ENCODE results near the gene HS3ST4. TPM values are rescaled to one million over a fixed set of nuclear protein-coding genes. Genes with fewer than 3 reads are reported as not detected.

HS3ST4 gene
- total RNA-seq, 6 experiments from 2014 or later, result not detected

- WGBS (ENCODE audit: insufficient coverage, low coverage, low lambda C conversion rate, missing lambda C conversion rate), result 50% methylated on average over 3 of the region's 3 CpGs
- Histone ChIP-seq H3K27ac (no peak overlapping the region), H3K4me1 (no peaks in the 10 kb centered on the region), H3K36me3 (no peaks in the 10 kb centered on the region), H3K4me3 (no peak overlapping the region), H3K9me3 (no peaks in the 10 kb centered on the region), H3K27me3 (no peaks in the 10 kb centered on the region)
- intact Hi-C loops (cut with DNase I), result no loop called here
- TF ChIP-seq POLR2A (IDR thresholded peaks at IDR 0.05), result no peak
- TF ChIP-seq, protein P1, sequence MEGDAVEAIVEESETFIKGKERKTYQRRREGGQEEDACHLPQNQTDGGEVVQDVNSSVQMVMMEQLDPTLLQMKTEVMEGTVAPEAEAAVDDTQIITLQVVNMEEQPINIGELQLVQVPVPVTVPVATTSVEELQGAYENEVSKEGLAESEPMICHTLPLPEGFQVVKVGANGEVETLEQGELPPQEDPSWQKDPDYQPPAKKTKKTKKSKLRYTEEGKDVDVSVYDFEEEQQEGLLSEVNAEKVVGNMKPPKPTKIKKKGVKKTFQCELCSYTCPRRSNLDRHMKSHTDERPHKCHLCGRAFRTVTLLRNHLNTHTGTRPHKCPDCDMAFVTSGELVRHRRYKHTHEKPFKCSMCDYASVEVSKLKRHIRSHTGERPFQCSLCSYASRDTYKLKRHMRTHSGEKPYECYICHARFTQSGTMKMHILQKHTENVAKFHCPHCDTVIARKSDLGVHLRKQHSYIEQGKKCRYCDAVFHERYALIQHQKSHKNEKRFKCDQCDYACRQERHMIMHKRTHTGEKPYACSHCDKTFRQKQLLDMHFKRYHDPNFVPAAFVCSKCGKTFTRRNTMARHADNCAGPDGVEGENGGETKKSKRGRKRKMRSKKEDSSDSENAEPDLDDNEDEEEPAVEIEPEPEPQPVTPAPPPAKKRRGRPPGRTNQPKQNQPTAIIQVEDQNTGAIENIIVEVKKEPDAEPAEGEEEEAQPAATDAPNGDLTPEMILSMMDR (IDR thresholded peaks at IDR 0.05), result no peak
- ATAC-seq (no peak), DNase-seq (no peak)
Observed at GRCh38 chr16:25721439-25721838, 29.7 kb downstream of the HS3ST4 start.

DNA sequence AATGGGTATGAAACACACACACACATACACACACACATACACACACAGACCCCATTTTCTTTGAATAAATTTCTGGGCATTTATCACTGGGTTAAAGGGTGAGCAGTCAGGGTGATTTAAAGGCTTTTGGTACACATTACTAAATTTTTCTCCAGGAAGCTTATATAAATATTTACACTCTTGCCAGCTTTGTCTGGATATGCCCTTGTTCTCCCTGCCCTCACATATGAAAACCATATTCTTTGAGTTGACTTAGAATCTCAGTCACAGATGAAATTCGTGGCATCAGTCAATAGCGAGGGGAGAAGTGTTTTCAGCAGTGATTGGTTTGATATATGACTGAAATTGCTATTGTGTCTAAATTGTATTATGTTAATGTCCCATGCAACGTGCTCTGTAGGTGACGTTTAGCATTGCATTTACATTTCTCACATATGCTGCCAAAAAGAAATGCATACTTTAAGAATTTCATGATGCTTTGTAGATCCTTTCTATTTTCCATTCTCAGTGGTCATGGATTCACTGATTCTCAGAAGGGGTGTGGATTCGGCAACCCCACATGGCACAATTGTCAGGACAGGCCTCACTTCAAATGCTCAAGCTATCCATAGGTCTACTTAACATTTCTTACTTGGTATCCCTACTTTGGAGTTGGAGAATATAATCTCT lies 34.8 kb downstream of the HS3ST4 start:
- Histone ChIP-seq H3K4me3 (no peak overlapping the region), H3K36me3 (no peaks in the 10 kb centered on the region), H3K4me1 (no peaks in the 10 kb centered on the region), H3K9me3 (no peaks in the 10 kb centered on the region), H3K27me3 (no peaks in the 10 kb centered on the region), H3K27ac (no peak overlapping the region)
- TF ChIP-seq, protein P1 (IDR thresholded peaks at IDR 0.05), result no peak
- TF ChIP-seq POLR2A (IDR thresholded peaks at IDR 0.05), result no peak
- DNase-seq, result no peak
- ATAC-seq, result no peak
- intact Hi-C loops (cut with DNase I), result no loop called here
- WGBS (ENCODE audit: insufficient coverage, low coverage, low lambda C conversion rate, missing lambda C conversion rate), result 49% methylated on average over 5 of the region's 5 CpGs

DNA sequence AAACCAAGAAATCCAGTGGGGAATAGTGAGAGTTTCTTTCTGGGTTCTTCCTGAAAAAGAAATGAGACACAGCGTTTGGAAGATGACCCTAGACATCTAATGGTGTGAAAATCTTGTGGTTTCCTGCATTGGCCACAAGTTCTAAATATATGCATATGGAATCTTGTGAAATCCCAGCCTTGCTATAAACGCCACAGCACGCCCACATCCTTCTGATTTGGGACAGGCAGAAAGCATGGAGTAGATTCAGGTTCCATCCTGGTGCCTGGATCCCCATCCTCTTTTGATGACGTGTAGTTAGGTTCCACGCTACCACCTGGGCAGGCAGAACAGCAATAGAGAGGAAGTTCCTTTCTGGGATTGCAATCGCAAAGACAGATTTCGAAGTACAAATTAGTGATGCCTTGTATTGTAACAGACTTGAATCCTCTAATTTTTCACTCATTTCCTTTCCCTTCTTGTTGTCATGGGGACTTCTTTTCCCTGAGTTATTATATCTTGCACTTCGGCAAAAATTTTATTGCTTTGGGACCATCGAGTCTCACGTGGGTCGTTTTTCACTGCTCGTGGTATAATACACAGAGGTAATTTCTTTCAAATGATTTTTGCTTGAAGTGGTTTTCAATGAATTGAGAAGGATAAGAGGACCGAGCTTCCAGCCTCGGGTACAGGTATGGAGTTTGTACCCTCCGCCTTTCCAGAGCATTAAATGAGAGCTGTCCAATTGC lies 37.6 kb downstream of the HS3ST4 start:
- no peak overlapping the region for H3K27ac ChIP-seq
- H3K27me3 ChIP-seq, result no peaks in the 10 kb centered on the region
- 51% methylated on average over 14 of the region's 15 CpGs for WGBS (ENCODE audit: insufficient coverage, low coverage, low lambda C conversion rate, missing lambda C conversion rate)
- intact Hi-C loops (cut with DNase I), result no loop called here
- no peaks in the 10 kb centered on the region for H3K9me3 ChIP-seq
- H3K4me1 ChIP-seq, result no peaks in the 10 kb centered on the region
- ATAC-seq (no peak), DNase-seq (no peak)
- no peak for TF ChIP-seq POLR2A (IDR thresholded peaks at IDR 0.05)
- TF ChIP-seq, protein P1 (IDR thresholded peaks at IDR 0.05), result no peak
- no peaks in the 10 kb centered on the region for H3K36me3 ChIP-seq
- no peak overlapping the region for H3K4me3 ChIP-seq

GRCh38 chr16:25730396-25730795 lies 38.6 kb downstream of the HS3ST4 start:
- no peaks in the 10 kb centered on the region for H3K4me1 ChIP-seq
- 41% methylated on average over 3 of the region's 3 CpGs for whole genome bisulfite sequencing (ENCODE audit: insufficient coverage, low coverage, low lambda C conversion rate, missing lambda C conversion rate)
- no peak for TF ChIP-seq POLR2A (IDR thresholded peaks at IDR 0.05)
- TF ChIP-seq, protein P1 (IDR thresholded peaks at IDR 0.05), result no peak
- no peak overlapping the region for H3K4me3 ChIP-seq
- no peaks in the 10 kb centered on the region for H3K36me3 ChIP-seq
- intact Hi-C loops (cut with DNase I), result no loop called here
- H3K9me3 ChIP-seq, result no peaks in the 10 kb centered on the region
- no peaks in the 10 kb centered on the region for H3K27me3 ChIP-seq
- ATAC-seq (no peak), DNase-seq (no peak)
- no peak overlapping the region for H3K27ac ChIP-seq
